Upper lobe of left lung (tissue), 4 donors: Measurements from ENCODE around the gene KIF1A.

ENCODE experiments used
- POLR2A ChIP-seq, 4 donors: fragments of 450-650 bp; IDR thresholded peaks; one replicate each; pipeline ENCODE4 v1.5.1; 2016 to 2017; ENCODE audit warnings: antibody characterized with exemption in 4 of 4, mild to moderate bottlenecking in 2 of 4
- POLR2AphosphoS5 ChIP-seq, 2 donors: sonication (generic); formaldehyde crosslinking; IDR thresholded peaks; one replicate each; pipeline ENCODE4 v1.5.1; 2017; ENCODE audit warnings: antibody characterized with exemption in 2 of 2
- TF ChIP-seq, protein P1 (sequence below), 6 experiments: fragments of 450-650 bp in 4 of 6; fragments of 200-600 bp in 2 of 6; sonication (generic) in 2 of 6; IDR thresholded peaks; one replicate each; pipeline ENCODE4 v1.5.1; 2016 to 2019; ENCODE audit warnings: antibody characterized with exemption in 6 of 6

DNA sequence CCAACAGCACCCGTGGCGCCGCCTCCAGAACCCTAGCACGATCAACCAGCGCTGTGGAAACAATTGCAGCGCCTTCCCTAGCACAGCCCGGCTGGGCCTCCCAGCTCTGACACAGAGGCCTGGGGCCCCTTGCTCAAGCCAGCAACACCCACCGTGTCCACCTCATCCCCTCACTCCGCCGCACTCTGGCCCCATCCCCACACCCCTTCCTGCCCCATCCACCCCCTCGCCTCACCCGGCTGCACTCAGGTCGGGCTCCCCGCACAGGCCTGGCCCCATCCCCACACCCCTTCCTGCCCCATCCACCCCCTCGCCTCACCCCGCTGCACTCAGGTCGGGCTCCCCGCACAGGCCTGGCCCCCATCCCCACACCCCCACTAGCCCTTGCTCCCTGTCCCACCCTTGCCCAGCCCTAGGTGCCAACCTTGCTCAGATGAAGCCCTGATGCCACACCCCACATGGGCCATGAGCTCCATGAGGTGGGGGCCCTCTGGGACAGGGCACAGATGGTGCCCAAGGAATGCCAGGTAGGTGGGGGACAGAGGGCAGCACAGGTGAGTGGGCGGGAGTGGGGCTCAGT, 28.7 kb downstream of the KIF1A start:
- TF ChIP-seq, protein P1, sequence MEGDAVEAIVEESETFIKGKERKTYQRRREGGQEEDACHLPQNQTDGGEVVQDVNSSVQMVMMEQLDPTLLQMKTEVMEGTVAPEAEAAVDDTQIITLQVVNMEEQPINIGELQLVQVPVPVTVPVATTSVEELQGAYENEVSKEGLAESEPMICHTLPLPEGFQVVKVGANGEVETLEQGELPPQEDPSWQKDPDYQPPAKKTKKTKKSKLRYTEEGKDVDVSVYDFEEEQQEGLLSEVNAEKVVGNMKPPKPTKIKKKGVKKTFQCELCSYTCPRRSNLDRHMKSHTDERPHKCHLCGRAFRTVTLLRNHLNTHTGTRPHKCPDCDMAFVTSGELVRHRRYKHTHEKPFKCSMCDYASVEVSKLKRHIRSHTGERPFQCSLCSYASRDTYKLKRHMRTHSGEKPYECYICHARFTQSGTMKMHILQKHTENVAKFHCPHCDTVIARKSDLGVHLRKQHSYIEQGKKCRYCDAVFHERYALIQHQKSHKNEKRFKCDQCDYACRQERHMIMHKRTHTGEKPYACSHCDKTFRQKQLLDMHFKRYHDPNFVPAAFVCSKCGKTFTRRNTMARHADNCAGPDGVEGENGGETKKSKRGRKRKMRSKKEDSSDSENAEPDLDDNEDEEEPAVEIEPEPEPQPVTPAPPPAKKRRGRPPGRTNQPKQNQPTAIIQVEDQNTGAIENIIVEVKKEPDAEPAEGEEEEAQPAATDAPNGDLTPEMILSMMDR (IDR thresholded peaks at IDR 0.05) = no peak
- TF ChIP-seq POLR2AphosphoS5 (IDR thresholded peaks at IDR 0.05) (no peak), POLR2A (IDR thresholded peaks at IDR 0.05) (no peak)
